MM.1S (cell line): Measurements from ENCODE around the gene RNF26.

Experiments
- DNase-seq: peaks from one replicate; pipeline ENCODE4 v3.0.0-alpha.2; 2015
- H2AFZ ChIP-seq: fragments of 300-600 bp; sonication (generic); 2 replicates; pipeline ENCODE4 v1.6.0; 2016; ENCODE audit warnings: antibody characterized with exemption, low read length
- H3F3A ChIP-seq: fragments of 300-600 bp; sonication (generic); 2 replicates; pipeline ENCODE4 v1.6.1; 2016; ENCODE audit warnings: mild to moderate bottlenecking, antibody characterized with exemption, low read length, moderate library complexity, mixed read lengths; ENCODE audit not compliant: insufficient read depth
- H3K27ac ChIP-seq: fragments of 300-600 bp; sonication (generic); 2 replicates; pipeline ENCODE4 v1.5.1; 2016; ENCODE audit warnings: mild to moderate bottlenecking, low read length
- H3K27me3 ChIP-seq: fragments of 300-600 bp; sonication (generic); replicated peaks from 2 replicates; pipeline ENCODE4 v1.6.0; 2016; ENCODE audit warnings: low read length; ENCODE audit not compliant: insufficient read depth
- H3K36me3 ChIP-seq: fragments of 300-600 bp; sonication (generic); replicated peaks from 2 replicates; pipeline ENCODE4 v1.6.1; 2016; ENCODE audit warnings: mild to moderate bottlenecking, low read length, mixed read lengths; ENCODE audit not compliant: insufficient read depth
- H3K4me1 ChIP-seq: fragments of 300-600 bp; sonication (generic); 2 replicates; pipeline ENCODE4 v1.6.1; 2016; ENCODE audit warnings: low read length, mixed read lengths
- H3K4me2 ChIP-seq: fragments of 300-600 bp; sonication (generic); 2 replicates; pipeline ENCODE4 v1.6.0; 2016; ENCODE audit warnings: low read depth, low read length
- H3K4me3 ChIP-seq: fragments of 300-600 bp; sonication (generic); 2 replicates; pipeline ENCODE4 v1.5.1; 2016; ENCODE audit warnings: low read length, mixed read lengths
- H3K79me2 ChIP-seq: fragments of 300-600 bp; sonication (generic); 2 replicates; pipeline ENCODE4 v1.6.1; 2016; ENCODE audit warnings: mixed run types, low read length, mixed read lengths
- H3K9ac ChIP-seq: fragments of 300-600 bp; sonication (generic); 2 replicates; pipeline ENCODE4 v1.6.1; 2016; ENCODE audit warnings: low read length, mixed read lengths
- H3K9me2 ChIP-seq: fragments of 300-600 bp; sonication (generic); replicated peaks from 2 replicates; pipeline ENCODE4 v1.6.1; 2016; ENCODE audit warnings: mild to moderate bottlenecking, low read length, mixed read lengths; ENCODE audit not compliant: insufficient read depth
- H3K9me3 ChIP-seq: fragments of 300-600 bp; sonication (generic); replicated peaks from 2 replicates; pipeline ENCODE4 v1.6.1; 2016; ENCODE audit warnings: mild to moderate bottlenecking, low read length, mixed read lengths; ENCODE audit not compliant: insufficient read depth
- H4K20me1 ChIP-seq: fragments of 300-600 bp; sonication (generic); 2 replicates; pipeline ENCODE4 v1.6.1; 2016; ENCODE audit warnings: mild to moderate bottlenecking, low read length, moderate library complexity, mixed read lengths; ENCODE audit not compliant: insufficient read depth
- EZH2 ChIP-seq: fragments of 300-600 bp; sonication (generic); optimal IDR thresholded peaks from 2 replicates; pipeline ENCODE3; 2017; ENCODE audit warnings: low read depth, mild to moderate bottlenecking, antibody characterized with exemption, low read length, mixed read lengths
- EZH2phosphoT487 ChIP-seq: fragments of 300-600 bp; sonication (generic); IDR thresholded peaks from 2 replicates; pipeline ENCODE4 v1.6.1; 2018; ENCODE audit warnings: antibody characterized with exemption, low read length
- TF ChIP-seq, protein P1 (sequence below): fragments of 300-600 bp; sonication (generic); IDR thresholded peaks from 2 replicates; pipeline ENCODE4 v1.5.1; 2016; ENCODE audit warnings: antibody characterized with exemption, low read length, mixed read lengths

The RNF26 gene

DNA sequence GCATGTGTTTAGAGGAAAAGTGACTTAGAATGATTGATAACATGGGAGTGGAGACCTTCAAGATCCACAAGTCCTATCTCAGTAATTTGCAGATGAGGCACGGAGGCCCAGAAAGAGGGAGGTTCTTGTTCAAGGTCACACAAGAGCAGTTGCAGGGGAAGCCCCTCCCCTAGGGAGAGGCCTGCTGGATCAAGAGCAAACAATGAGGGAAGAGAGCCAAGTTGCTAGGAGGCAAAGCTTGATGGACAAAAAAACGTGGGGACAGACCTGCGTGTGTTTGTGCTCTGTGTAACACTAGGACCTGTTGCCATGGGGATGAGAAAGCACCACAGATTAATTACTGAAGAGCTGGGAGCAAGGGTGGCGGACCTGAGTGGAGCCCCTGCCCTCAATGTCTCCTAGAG is 18.5 kb downstream of the RNF26 start:
- no peak for TF ChIP-seq EZH2phosphoT487
- TF ChIP-seq, protein P1, sequence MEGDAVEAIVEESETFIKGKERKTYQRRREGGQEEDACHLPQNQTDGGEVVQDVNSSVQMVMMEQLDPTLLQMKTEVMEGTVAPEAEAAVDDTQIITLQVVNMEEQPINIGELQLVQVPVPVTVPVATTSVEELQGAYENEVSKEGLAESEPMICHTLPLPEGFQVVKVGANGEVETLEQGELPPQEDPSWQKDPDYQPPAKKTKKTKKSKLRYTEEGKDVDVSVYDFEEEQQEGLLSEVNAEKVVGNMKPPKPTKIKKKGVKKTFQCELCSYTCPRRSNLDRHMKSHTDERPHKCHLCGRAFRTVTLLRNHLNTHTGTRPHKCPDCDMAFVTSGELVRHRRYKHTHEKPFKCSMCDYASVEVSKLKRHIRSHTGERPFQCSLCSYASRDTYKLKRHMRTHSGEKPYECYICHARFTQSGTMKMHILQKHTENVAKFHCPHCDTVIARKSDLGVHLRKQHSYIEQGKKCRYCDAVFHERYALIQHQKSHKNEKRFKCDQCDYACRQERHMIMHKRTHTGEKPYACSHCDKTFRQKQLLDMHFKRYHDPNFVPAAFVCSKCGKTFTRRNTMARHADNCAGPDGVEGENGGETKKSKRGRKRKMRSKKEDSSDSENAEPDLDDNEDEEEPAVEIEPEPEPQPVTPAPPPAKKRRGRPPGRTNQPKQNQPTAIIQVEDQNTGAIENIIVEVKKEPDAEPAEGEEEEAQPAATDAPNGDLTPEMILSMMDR, result no peak
- no peak for TF ChIP-seq EZH2
- H3K4me2 ChIP-seq, result no peak overlapping the region
- H3K4me1 ChIP-seq, result no peaks in the 10 kb centered on the region
- H4K20me1 ChIP-seq, result no peaks in the 10 kb centered on the region
- H3K4me3 ChIP-seq, result no peak overlapping the region
- no peaks in the 10 kb centered on the region for H3F3A ChIP-seq
- DNase-seq, result no peak
- no peak overlapping the region for H2AFZ ChIP-seq
- no peaks in the 10 kb centered on the region for H3K36me3 ChIP-seq
- no peak overlapping the region for H3K27ac ChIP-seq
- no peaks in the 10 kb centered on the region for H3K79me2 ChIP-seq
- H3K9me3 ChIP-seq, result no peaks in the 10 kb centered on the region
- H3K9me2 ChIP-seq, result no peaks in the 10 kb centered on the region
- no peak overlapping the region for H3K9ac ChIP-seq
- H3K27me3 ChIP-seq, result peaks cover 54% of the 10 kb centered on the region

DNA sequence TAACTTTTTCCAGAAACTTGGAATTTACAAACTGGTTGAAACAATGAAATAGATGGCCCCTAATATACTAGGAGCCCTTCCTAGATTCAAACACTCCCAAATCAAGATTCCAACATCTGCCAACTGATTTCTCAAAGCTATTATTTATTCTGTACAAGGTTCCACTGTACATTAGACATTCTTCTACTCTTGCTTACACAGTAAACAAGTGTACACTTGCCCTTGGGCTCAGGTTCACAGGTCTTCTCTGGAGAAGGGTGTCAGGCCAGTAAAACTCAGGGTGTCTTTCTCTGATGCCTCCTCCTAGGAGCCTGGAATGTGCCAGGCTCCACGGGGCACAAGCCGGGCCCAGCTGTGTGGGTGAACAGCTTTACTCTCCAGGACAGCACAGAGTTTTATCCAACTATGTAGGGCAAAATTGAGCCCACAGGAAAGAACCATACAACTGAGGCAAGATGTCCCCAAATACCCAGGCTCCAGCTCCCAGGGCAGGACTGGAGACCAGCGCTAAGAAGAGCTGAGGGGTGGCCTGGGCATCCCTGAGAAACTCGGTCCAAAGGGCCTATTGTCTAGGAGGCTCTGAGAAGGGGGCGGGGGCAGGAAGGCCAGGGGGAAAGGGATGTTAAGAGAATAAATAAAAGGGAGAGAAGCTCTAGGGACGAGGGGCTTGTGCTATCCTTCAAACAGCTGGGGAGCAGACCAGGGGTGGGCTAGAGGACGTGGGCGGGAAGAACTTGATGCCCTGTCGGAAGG is 20.9 kb downstream of the RNF26 start:
- Histone ChIP-seq H3F3A (no peaks in the 10 kb centered on the region), H3K4me2 (no peak overlapping the region), H4K20me1 (no peaks in the 10 kb centered on the region), H3K79me2 (no peaks in the 10 kb centered on the region), H3K27me3 (peaks cover 41% of the 10 kb centered on the region), H3K36me3 (no peaks in the 10 kb centered on the region), H3K27ac (no peak overlapping the region), H3K9ac (no peak overlapping the region), H3K9me3 (no peaks in the 10 kb centered on the region), H3K4me1 (no peaks in the 10 kb centered on the region), H2AFZ (no peak overlapping the region), H3K4me3 (no peak overlapping the region), H3K9me2 (no peaks in the 10 kb centered on the region)
- TF ChIP-seq, protein P1, result no peak
- no peak for TF ChIP-seq EZH2
- TF ChIP-seq EZH2phosphoT487, result no peak
- DNase-seq, result no peak

DNA sequence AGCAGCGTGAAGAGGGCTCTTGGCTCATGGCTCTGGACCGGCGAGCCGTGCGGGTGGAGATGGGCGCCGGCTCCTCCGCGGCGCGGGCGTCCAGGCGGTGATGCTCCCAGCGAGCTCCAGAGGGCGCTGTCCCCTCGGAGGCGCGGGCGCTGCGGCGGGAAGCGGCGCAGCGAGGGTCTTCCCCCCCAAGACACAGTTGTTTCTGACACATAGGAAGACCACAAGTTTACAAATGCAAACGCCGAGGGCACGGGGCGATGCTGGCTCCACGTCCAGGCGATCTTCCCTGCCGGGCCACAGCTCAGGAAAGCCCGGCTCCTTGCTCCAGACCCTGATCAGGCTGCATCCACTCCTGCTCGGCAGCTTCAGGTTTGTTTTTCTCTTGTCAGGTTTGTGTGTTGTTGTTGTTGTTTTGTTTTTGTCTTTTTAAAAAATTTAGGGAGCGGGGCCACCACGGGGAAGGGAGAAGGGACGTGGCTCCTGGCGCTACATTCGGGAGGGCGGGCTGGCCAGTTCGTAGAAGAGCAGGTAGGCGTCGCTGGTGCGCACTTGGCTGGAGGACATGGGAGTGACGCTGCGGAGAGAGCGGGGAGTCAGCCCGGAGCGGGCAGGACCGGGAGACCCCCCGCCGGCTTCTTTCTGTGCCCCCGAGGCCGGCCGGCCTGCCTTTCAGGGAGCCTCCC is 22.2 kb downstream of the RNF26 start:
- Histone ChIP-seq H4K20me1 (no peaks in the 10 kb centered on the region), H3K4me3 (peak overlapping the region; percentile 87), H3K9me2 (no peaks in the 10 kb centered on the region), H3K27me3 (peaks cover 31% of the 10 kb centered on the region), H2AFZ (peak overlapping the region; percentile 99), H3K9ac (peak overlapping the region; percentile 60; the same call in 1 of the 2 replicates), H3K4me1 (peaks cover 9% of the 10 kb centered on the region), H3K36me3 (no peaks in the 10 kb centered on the region), H3K4me2 (peak overlapping the region; percentile 100), H3K27ac (no peak overlapping the region), H3F3A (no peaks in the 10 kb centered on the region), H3K79me2 (no peaks in the 10 kb centered on the region), H3K9me3 (no peaks in the 10 kb centered on the region)
- DNase-seq, result peak; percentile 75
- TF ChIP-seq, protein P1, result peak; percentile 87
- TF ChIP-seq EZH2, result no peak
- TF ChIP-seq EZH2phosphoT487, result no peak
